K562 (cell line): ENCODE data around the gene RFPL1. TPM values are rescaled to one million over a fixed set of nuclear protein-coding genes. Genes with fewer than 3 reads are reported as not detected.

Experiments used
- ATAC-seq: fragments of 200-7000 bp; cut with Tn5 transposase; 3 replicates; pipeline ENCODE4 v1.9.1; 2020; ENCODE audit warnings: moderate library complexity
- BruUV-seq: library from RNA; stranded (reverse); fragments of 400-500 nt; replicated peaks from 2 replicates; lab custom pipeline; 2021; lab: Mats Ljungman, UMichigan
- CTCF ChIA-PET: fragments of 300-600 bp; formaldehyde crosslinking; extraction: SDS; loops from one replicate; lab custom pipeline; 2021; ENCODE audit warnings: low intra/inter-chr PET ratio; lab: Yijun Ruan, JAX
- POLR2A ChIA-PET: fragments of 300-600, 350-650 bp; sonication (Branson Sonifier 250); formaldehyde crosslinking; extraction: SDS; loops from one replicate; lab custom pipeline; 2021; ENCODE audit warnings: antibody characterized with exemption, inconsistent platforms; lab: Yijun Ruan, JAX
- DNase-seq, 4 experiments: peaks; one replicate each; pipeline versions ENCODE4 v3.0.0 to v3.0.0-alpha.2; 2011 to 2018; ENCODE audit warnings: low spot score in 3 of 4, mixed read lengths in 3 of 4; ENCODE audit errors: extremely low read depth in 1 of 4
- FAIRE-seq: peaks from 2 replicates; lab custom pipeline; 2011; peaks lifted over from hg19 to GRCh38; lab: Jason Lieb, UNC
- H2AFZ ChIP-seq: 2 replicates; pipeline ENCODE4 v1.6.0; 2011; ENCODE audit warnings: low read depth, low read length, control low read depth, inconsistent platforms
- H3K27ac ChIP-seq: fragments of 200-600 bp; 3 replicates; pipeline ENCODE4 v1.8.0; 2011; ENCODE audit warnings: low read depth, mild to moderate bottlenecking, control low read depth, inconsistent platforms, low read length, moderate library complexity, mixed read lengths; ENCODE audit errors: extremely low read depth
- H3K27me3 ChIP-seq, 2 experiments: fragments of 300-600 bp in 1 of 2; 2 replicates in 1 of 2; 3 replicates in 1 of 2; pipeline versions ENCODE4 v1.6.0 to v1.8.0; 2011; ENCODE audit warnings: inconsistent platforms in 2 of 2, low read length in 2 of 2, mild to moderate bottlenecking in 1 of 2, mixed read lengths in 1 of 2, moderate library complexity in 1 of 2; ENCODE audit not compliant: control insufficient read depth in 2 of 2, insufficient read depth in 2 of 2
- H3K36me3 ChIP-seq: fragments of 300-600 bp; 3 replicates; pipeline ENCODE4 v1.8.0; 2011; ENCODE audit warnings: mild to moderate bottlenecking, low read length, inconsistent platforms; ENCODE audit not compliant: control insufficient read depth, insufficient read depth
- H3K4me1 ChIP-seq, 2 experiments: fragments of 200-600 bp in 1 of 2; replicated peaks in 1 of 2; 2 replicates in 1 of 2; 3 replicates in 1 of 2; pipeline versions ENCODE4 v1.5.1 to v1.8.0; 2011; ENCODE audit warnings: inconsistent platforms in 2 of 2, low read length in 2 of 2, mild to moderate bottlenecking in 1 of 2, mixed read lengths in 1 of 2, moderate library complexity in 1 of 2; ENCODE audit not compliant: control insufficient read depth in 2 of 2, insufficient read depth in 2 of 2
- H3K4me2 ChIP-seq: 2 replicates; pipeline ENCODE4 v1.6.1; 2011; ENCODE audit warnings: low read length, control low read depth, inconsistent platforms, mixed read lengths; ENCODE audit not compliant: insufficient read depth
- H3K4me3 ChIP-seq: fragments of 200-600 bp; sonication (generic), shearing (Covaris generic); 2 replicates; pipeline ENCODE4 v1.5.1; 2016; ENCODE audit warnings: control low read depth, inconsistent platforms
- H3K79me2 ChIP-seq: fragments of 200-600 bp; 3 replicates; pipeline ENCODE4 v1.8.0; 2011; ENCODE audit warnings: low read length, inconsistent platforms; ENCODE audit not compliant: control insufficient read depth, insufficient read depth
- H3K9ac ChIP-seq, 2 experiments: 2 replicates each; pipeline versions ENCODE4 v1.6.0 to v1.6.1; 2011; ENCODE audit warnings: low read depth in 2 of 2, low read length in 2 of 2, control low read depth in 1 of 2, inconsistent platforms in 1 of 2, mild to moderate bottlenecking in 1 of 2, mixed read lengths in 1 of 2; ENCODE audit not compliant: insufficient read depth in 1 of 2
- H3K9me1 ChIP-seq: one replicate; pipeline ENCODE4 v1.6.0; 2011; ENCODE audit warnings: inconsistent platforms, mild to moderate bottlenecking, low read length, moderate library complexity; ENCODE audit not compliant: control insufficient read depth, insufficient read depth
- H3K9me3 ChIP-seq: replicated peaks from 2 replicates; pipeline ENCODE4 v1.5.1; 2011; ENCODE audit warnings: low read depth, low read length, inconsistent platforms; ENCODE audit not compliant: control insufficient read depth, insufficient read depth
- H4K20me1 ChIP-seq: replicated peaks from 2 replicates; pipeline ENCODE4 v1.6.1; 2011; ENCODE audit warnings: low read length, inconsistent platforms, mixed read lengths; ENCODE audit not compliant: control insufficient read depth, insufficient read depth
- PRMT5 ChIP-seq: sonication (generic); formaldehyde crosslinking; IDR thresholded peaks from 2 replicates; pipeline ENCODE4 v1.5.0; 2020; ENCODE audit warnings: missing genetic modification reagents
- PURB ChIP-seq: sonication (generic); formaldehyde crosslinking; IDR thresholded peaks from 2 replicates; pipeline ENCODE4 v1.9.0; 2021; ENCODE audit warnings: low read depth, mild to moderate bottlenecking, missing genetic modification reagents
- WGBS: fragments of 100-300 bp; shearing (Covaris generic); methylation state at CpG from one replicate; pipeline ENCODE4 v1.1.6; 2016; ENCODE audit warnings: low coverage, mixed read lengths; ENCODE audit not compliant: insufficient coverage; ENCODE audit errors: missing lambda C conversion rate; 5-methylcytosine and 5-hydroxymethylcytosine counted together
- in situ Hi-C: fragments of 300-500 bp; cut with MboI; formaldehyde crosslinking; loops from 4 replicates; pipeline ENCODE4 v1.15.0; 2018; ENCODE audit warnings: inconsistent platforms, mixed read lengths
- intact Hi-C: fragments of 100-400 bp; cut with micrococcal nuclease; formaldehyde crosslinking; loops from 2 replicates; pipeline ENCODE4 v1.14.2; 2022
- polyA plus RNA-seq, 8 experiments: library from polyadenylated mRNA; depleted of rRNA in 4 of 8; stranded (reverse) in 5 of 8; unstranded in 3 of 8; fragments of >200 nt; fragmentation: Nextera tagmentation in 2 of 8; fragmentation: Illumina TruSeq in 1 of 8; extraction: Ambion mirVana in 2 of 8; extraction: Trizol in 1 of 8; gene quantifications; 2 replicates each; pipeline versions ENCODE4 v1.2.1 to v1.2.3, GENCODE V29; 2011 to 2014; ENCODE audit warnings: inconsistent platforms in 1 of 8, missing spikeins in 1 of 8
- total RNA-seq, 7 experiments: library from RNA; depleted of rRNA in 6 of 7; stranded (reverse); fragments of >200 nt in 6 of 7; fragmentation: Illumina TruSeq in 2 of 7; extraction: Trizol in 2 of 7; gene quantifications; 2 replicates each; pipeline versions ENCODE4 v1.2.1 to v1.2.3, GENCODE V29; 2011 to 2021; ENCODE audit warnings: low replicate concordance in 1 of 7
- TF ChIP-seq, protein P1 (sequence below), 2 experiments: fragments of 450-650 bp in 1 of 2; sonication (generic) in 1 of 2; formaldehyde crosslinking in 1 of 2; IDR thresholded peaks in 1 of 2; conservative IDR thresholded peaks in 1 of 2; 2 replicates each; pipeline versions ENCODE4 v1.6.1 to v1.8.1; 2016 to 2023; ENCODE audit warnings: mild to moderate bottlenecking in 2 of 2, moderate library complexity in 2 of 2, inconsistent platforms in 1 of 2, missing genetic modification reagents in 1 of 2

RFPL1 gene
- total and polyA plus RNA-seq, 9 of the 15 experiments (the other 6 are each of a cell fraction or from before 2014, with no cell fraction given), result not detected

DNA sequence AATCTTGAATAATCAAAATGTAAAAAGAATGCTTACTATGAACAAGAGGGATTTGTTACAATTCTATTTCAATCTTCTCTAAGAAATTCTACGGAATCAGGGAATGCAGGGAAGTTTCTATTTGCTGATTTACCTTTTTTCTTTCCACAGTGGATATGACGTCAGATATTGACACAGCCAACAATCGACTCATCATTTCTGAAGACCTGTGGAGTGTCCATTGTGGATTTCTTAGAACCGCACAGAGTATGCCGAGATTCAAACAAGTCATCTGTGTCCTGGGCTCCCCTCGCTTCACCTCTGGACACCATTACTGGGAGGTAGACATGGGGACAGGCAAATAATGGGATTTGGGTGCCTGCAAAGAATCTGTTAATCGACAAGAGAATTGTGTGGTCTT is 4.1 kb upstream of the RFPL1 start:
- DNase-seq (no peak), ATAC-seq (no peak), FAIRE-seq (no peak)
- CTCF ChIA-PET, result no interaction called here
- H3K9ac ChIP-seq, result no peak overlapping the region
- H3K27ac ChIP-seq, result no peak overlapping the region
- no peaks in the 10 kb centered on the region for H3K9me3 ChIP-seq
- H3K4me3 ChIP-seq, result no peak overlapping the region
- intact Hi-C loops, result no loop called here
- H3K4me2 ChIP-seq, result no peak overlapping the region
- no peak overlapping the region for H2AFZ ChIP-seq
- no peaks in the 10 kb centered on the region for H3K36me3 ChIP-seq
- no peaks in the 10 kb centered on the region for H4K20me1 ChIP-seq
- WGBS, result 0% methylated on average over 6 of the region's 7 CpGs
- no peaks in the 10 kb centered on the region for H3K79me2 ChIP-seq
- BruUV-seq, result no TSS peak
- no peaks in the 10 kb centered on the region for H3K9me1 ChIP-seq
- in situ Hi-C loops, result no loop called here
- H3K4me1 ChIP-seq, result no peaks in the 10 kb centered on the region
- TF ChIP-seq, protein P1, sequence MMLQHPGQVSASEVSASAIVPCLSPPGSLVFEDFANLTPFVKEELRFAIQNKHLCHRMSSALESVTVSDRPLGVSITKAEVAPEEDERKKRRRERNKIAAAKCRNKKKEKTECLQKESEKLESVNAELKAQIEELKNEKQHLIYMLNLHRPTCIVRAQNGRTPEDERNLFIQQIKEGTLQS (IDR thresholded peaks at IDR 0.05), result peak; percentile 37; the same call in 1 of the 2 replicates
- TF ChIP-seq, protein P1 (CRISPR knock-in tag; conservative IDR thresholded peaks at IDR 0.05), result no peak
- no peak for TF ChIP-seq PRMT5 (CRISPR knock-in tag)
- no peak for TF ChIP-seq PURB (CRISPR knock-in tag)
- H3K27me3 ChIP-seq, result peaks cover 5% of the 10 kb centered on the region in 2 experiments; a peak in 2 of 5 replicates
- POLR2A ChIA-PET, result interaction anchor here (0.6 to 0.7 kb wide), 2 partner anchors 35 to 353 kb away, joined by 3 to 4 read pairs; no protein-coding TSS in a partner anchor
